ENCODE measurements around the gene TMSB10.

GRCh38 chr2:84858937-84859336 is 46.5 kb upstream of the TMSB10 start:
- TF ChIP-seq, protein P1, sequence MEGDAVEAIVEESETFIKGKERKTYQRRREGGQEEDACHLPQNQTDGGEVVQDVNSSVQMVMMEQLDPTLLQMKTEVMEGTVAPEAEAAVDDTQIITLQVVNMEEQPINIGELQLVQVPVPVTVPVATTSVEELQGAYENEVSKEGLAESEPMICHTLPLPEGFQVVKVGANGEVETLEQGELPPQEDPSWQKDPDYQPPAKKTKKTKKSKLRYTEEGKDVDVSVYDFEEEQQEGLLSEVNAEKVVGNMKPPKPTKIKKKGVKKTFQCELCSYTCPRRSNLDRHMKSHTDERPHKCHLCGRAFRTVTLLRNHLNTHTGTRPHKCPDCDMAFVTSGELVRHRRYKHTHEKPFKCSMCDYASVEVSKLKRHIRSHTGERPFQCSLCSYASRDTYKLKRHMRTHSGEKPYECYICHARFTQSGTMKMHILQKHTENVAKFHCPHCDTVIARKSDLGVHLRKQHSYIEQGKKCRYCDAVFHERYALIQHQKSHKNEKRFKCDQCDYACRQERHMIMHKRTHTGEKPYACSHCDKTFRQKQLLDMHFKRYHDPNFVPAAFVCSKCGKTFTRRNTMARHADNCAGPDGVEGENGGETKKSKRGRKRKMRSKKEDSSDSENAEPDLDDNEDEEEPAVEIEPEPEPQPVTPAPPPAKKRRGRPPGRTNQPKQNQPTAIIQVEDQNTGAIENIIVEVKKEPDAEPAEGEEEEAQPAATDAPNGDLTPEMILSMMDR (conservative IDR thresholded peaks at IDR 0.05; ENCODE audit: low read depth, low read length) = no peak
- no peak for TF ChIP-seq EZH2 (IDR thresholded peaks at IDR 0.05; ENCODE audit: low read length, unreplicated experiment)
- TF ChIP-seq EZH2phosphoT487 (IDR thresholded peaks at IDR 0.05; ENCODE audit: borderline replicate concordance, low read length) = no peak

All from PC-3 (cell line).